ENCODE measurements around the gene MTMR12. TPM values are rescaled to one million over a fixed set of nuclear protein-coding genes. Genes with fewer than 3 reads are reported as not detected.

Gene MTMR12
- total RNA-seq, 1 experiment from 2014 or later = 42.7 TPM

DNA sequence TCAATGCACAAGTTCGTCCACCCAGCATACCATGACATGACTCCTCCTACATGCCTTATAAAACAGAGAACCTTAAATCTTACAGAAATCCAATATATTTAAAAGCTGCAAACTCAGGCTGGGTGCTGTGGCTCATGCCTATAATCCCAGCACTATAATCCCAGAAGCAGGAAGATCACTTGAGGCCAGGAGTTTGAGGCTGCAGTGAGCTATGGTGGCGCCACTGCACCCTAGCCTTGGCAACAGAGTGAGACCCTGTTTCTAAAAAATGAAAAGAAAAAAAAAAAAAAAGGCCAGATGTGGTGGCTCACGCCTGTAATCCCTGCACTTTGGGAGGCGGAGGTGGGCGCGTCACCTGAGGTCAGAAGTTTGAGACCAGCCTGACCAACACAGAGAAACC lies 68.7 kb downstream of the MTMR12 start (continued):
- TF ChIP-seq, protein P1, sequence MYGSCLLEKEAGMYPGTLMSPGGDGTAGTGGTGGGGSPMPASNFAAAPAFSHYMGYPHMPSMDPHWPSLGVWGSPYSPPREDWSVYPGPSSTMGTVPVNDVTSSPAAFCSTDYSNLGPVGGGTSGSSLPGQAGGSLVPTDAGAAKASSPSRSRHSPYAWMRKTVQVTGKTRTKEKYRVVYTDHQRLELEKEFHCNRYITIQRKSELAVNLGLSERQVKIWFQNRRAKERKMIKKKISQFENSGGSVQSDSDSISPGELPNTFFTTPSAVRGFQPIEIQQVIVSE (CRISPR knock-in tag; IDR thresholded peaks at IDR 0.05; ENCODE audit: borderline replicate concordance) = no peak
- no peak for TF ChIP-seq NFE2L1 (CRISPR knock-in tag; IDR thresholded peaks at IDR 0.05)
- TF ChIP-seq, protein P2, sequence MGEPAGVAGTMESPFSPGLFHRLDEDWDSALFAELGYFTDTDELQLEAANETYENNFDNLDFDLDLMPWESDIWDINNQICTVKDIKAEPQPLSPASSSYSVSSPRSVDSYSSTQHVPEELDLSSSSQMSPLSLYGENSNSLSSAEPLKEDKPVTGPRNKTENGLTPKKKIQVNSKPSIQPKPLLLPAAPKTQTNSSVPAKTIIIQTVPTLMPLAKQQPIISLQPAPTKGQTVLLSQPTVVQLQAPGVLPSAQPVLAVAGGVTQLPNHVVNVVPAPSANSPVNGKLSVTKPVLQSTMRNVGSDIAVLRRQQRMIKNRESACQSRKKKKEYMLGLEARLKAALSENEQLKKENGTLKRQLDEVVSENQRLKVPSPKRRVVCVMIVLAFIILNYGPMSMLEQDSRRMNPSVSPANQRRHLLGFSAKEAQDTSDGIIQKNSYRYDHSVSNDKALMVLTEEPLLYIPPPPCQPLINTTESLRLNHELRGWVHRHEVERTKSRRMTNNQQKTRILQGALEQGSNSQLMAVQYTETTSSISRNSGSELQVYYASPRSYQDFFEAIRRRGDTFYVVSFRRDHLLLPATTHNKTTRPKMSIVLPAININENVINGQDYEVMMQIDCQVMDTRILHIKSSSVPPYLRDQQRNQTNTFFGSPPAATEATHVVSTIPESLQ (CRISPR knock-in tag; IDR thresholded peaks at IDR 0.05) = no peak
- TF ChIP-seq OVOL2 (CRISPR knock-in tag; IDR thresholded peaks at IDR 0.05; ENCODE audit: borderline replicate concordance) = no peak
- TF ChIP-seq ZNF423 (CRISPR knock-in tag; IDR thresholded peaks at IDR 0.05) = no peak
- TF ChIP-seq ETV6 (CRISPR knock-in tag; IDR thresholded peaks at IDR 0.05) = no peak
- TF ChIP-seq, protein P3, sequence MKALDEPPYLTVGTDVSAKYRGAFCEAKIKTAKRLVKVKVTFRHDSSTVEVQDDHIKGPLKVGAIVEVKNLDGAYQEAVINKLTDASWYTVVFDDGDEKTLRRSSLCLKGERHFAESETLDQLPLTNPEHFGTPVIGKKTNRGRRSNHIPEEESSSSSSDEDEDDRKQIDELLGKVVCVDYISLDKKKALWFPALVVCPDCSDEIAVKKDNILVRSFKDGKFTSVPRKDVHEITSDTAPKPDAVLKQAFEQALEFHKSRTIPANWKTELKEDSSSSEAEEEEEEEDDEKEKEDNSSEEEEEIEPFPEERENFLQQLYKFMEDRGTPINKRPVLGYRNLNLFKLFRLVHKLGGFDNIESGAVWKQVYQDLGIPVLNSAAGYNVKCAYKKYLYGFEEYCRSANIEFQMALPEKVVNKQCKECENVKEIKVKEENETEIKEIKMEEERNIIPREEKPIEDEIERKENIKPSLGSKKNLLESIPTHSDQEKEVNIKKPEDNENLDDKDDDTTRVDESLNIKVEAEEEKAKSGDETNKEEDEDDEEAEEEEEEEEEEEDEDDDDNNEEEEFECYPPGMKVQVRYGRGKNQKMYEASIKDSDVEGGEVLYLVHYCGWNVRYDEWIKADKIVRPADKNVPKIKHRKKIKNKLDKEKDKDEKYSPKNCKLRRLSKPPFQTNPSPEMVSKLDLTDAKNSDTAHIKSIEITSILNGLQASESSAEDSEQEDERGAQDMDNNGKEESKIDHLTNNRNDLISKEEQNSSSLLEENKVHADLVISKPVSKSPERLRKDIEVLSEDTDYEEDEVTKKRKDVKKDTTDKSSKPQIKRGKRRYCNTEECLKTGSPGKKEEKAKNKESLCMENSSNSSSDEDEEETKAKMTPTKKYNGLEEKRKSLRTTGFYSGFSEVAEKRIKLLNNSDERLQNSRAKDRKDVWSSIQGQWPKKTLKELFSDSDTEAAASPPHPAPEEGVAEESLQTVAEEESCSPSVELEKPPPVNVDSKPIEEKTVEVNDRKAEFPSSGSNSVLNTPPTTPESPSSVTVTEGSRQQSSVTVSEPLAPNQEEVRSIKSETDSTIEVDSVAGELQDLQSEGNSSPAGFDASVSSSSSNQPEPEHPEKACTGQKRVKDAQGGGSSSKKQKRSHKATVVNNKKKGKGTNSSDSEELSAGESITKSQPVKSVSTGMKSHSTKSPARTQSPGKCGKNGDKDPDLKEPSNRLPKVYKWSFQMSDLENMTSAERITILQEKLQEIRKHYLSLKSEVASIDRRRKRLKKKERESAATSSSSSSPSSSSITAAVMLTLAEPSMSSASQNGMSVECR (CRISPR knock-in tag; IDR thresholded peaks at IDR 0.05; ENCODE audit: borderline replicate concordance) = no peak
- TF ChIP-seq, protein P4, sequence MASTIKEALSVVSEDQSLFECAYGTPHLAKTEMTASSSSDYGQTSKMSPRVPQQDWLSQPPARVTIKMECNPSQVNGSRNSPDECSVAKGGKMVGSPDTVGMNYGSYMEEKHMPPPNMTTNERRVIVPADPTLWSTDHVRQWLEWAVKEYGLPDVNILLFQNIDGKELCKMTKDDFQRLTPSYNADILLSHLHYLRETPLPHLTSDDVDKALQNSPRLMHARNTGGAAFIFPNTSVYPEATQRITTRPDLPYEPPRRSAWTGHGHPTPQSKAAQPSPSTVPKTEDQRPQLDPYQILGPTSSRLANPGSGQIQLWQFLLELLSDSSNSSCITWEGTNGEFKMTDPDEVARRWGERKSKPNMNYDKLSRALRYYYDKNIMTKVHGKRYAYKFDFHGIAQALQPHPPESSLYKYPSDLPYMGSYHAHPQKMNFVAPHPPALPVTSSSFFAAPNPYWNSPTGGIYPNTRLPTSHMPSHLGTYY (CRISPR knock-in tag; IDR thresholded peaks at IDR 0.05) = no peak

DNA sequence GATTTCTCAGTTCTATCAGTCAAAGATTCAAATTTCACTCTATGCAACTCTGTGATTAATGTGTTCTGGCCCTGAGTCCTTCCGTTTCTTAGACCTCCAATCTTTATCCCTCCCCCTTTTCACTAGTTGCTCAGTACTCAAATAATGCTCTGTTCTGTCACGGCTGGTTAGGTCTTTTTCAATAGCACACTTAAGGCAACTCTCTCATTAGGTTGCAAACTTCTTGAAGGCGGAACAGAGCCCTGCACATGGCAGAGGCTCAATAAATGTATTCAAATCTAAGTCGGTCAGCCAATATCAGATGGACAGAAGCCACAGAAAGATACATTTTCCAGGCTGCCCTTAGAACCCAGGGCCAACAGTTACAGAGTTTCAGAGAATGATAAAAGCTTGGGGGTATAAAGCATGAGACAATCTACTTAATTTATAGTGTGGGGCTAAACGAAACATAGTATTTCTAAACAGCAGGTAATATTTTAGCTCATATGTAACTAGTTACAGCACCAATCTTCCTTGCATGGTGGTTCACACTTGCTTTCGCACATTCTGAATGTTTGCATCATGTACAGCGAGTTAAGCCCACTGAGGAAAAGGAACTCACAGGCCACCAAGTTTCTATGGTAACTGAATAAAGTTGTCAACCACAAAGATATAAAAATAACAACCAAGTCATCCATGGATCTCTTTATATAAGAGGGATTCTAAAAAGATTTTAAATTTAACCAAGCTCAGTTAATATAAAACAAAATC lies 71.5 kb downstream of the MTMR12 start:
- CTCF ChIA-PET = interaction anchor here (1.5 kb wide), 1 partner anchor 88 kb away, joined by 5 read pairs; no protein-coding TSS in a partner anchor

More for the DNA sequence above, 71.5 kb downstream of the MTMR12 start:
- no peaks in the 10 kb centered on the region for H3K9me3 Mint-ChIP-seq
- 0 out of 2 replicates have a peak overlapping the region, but pooled peaks have one; percentile 61 for H3K27ac Mint-ChIP-seq
- no peak for DNase-seq (ENCODE audit: low spot score)
- TF ChIP-seq SMAD3 (CRISPR knock-in tag; IDR thresholded peaks at IDR 0.05; ENCODE audit: borderline replicate concordance) (no peak), TP53 (CRISPR knock-in tag; IDR thresholded peaks at IDR 0.05) (no peak), MYBL2 (CRISPR knock-in tag; IDR thresholded peaks at IDR 0.05) (no peak), ZNF396 (CRISPR knock-in tag; IDR thresholded peaks at IDR 0.05; ENCODE audit: borderline replicate concordance) (no peak)
- TF ChIP-seq, protein P5, sequence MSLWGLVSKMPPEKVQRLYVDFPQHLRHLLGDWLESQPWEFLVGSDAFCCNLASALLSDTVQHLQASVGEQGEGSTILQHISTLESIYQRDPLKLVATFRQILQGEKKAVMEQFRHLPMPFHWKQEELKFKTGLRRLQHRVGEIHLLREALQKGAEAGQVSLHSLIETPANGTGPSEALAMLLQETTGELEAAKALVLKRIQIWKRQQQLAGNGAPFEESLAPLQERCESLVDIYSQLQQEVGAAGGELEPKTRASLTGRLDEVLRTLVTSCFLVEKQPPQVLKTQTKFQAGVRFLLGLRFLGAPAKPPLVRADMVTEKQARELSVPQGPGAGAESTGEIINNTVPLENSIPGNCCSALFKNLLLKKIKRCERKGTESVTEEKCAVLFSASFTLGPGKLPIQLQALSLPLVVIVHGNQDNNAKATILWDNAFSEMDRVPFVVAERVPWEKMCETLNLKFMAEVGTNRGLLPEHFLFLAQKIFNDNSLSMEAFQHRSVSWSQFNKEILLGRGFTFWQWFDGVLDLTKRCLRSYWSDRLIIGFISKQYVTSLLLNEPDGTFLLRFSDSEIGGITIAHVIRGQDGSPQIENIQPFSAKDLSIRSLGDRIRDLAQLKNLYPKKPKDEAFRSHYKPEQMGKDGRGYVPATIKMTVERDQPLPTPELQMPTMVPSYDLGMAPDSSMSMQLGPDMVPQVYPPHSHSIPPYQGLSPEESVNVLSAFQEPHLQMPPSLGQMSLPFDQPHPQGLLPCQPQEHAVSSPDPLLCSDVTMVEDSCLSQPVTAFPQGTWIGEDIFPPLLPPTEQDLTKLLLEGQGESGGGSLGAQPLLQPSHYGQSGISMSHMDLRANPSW (CRISPR knock-in tag; conservative IDR thresholded peaks at IDR 0.05; ENCODE audit: low read depth) = no peak
- H3K36me3 Mint-ChIP-seq = peaks cover 61% of the 10 kb centered on the region
- no peaks in the 10 kb centered on the region for H3K4me1 Mint-ChIP-seq
- POLR2A ChIA-PET = interaction anchor here (0.8 kb wide), 1 partner anchor 88 kb away, joined by 5 read pairs; no protein-coding TSS in a partner anchor
- ATAC-seq = no peak
- H3K4me3 Mint-ChIP-seq = no peak overlapping the region
- H3K27me3 Mint-ChIP-seq (ENCODE audit: low read depth) = no peaks in the 10 kb centered on the region

All from WTC11 (cell line).